ENCODE data around the gene FAM120B. TPM values are rescaled to one million over a fixed set of nuclear protein-coding genes. Genes with fewer than 3 reads are reported as not detected.

FAM120B gene
- total RNA-seq, 1 experiment from 2014 or later, result 25.2 TPM

- Histone ChIP-seq H3K9me3 (ENCODE audit: control insufficient read depth in 1 of 2, insufficient read depth in 1 of 2, low read depth in 1 of 2, low read length in 2 of 2) (no peaks in the 10 kb centered on the region), H4K20me1 (ENCODE audit: insufficient read depth) (no peaks in the 10 kb centered on the region), H3K4me3 (replicated peaks in 1 of 2; ENCODE audit: low read depth in 1 of 2, low read length in 2 of 2) (no peak overlapping the region), H3K27me3 (ENCODE audit: insufficient read depth, low read length) (peaks cover 4% of the 10 kb centered on the region; the same call in 1 of the 2 replicates), H3K4me1 (ENCODE audit: control insufficient read depth in 1 of 2, insufficient read depth in 2 of 2, low read length in 2 of 2) (peaks cover 4 to 21% of the 10 kb centered on the region in 2 experiments; a peak in 3 of 4 replicates), H3K36me3 (ENCODE audit: control insufficient read depth in 1 of 2, insufficient read depth in 2 of 2, low read length in 2 of 2) (no peaks in the 10 kb centered on the region), H3K9ac (ENCODE audit: low read length) (no peak overlapping the region), H2AFZ (ENCODE audit: low read depth, low read length, poor library complexity, severe bottlenecking) (no peak overlapping the region), H3K4me2 (ENCODE audit: low read length) (no peak overlapping the region), H3K79me2 (ENCODE audit: insufficient read depth, low read length) (no peaks in the 10 kb centered on the region), H3K27ac (ENCODE audit: low read depth, low read length) (no peak overlapping the region), H3K9me2 (ENCODE audit: insufficient read depth) (no peaks in the 10 kb centered on the region)
- no peak for TF ChIP-seq RAD21 (IDR thresholded peaks at IDR 0.05; ENCODE audit: low read depth)
- TF ChIP-seq YY1 (IDR thresholded peaks at IDR 0.05; ENCODE audit: extremely low read depth, insufficient replicate concordance, low read depth, low read length), result no peak
- TF ChIP-seq EZH2 (IDR thresholded peaks at IDR 0.05), result no peak
- TF ChIP-seq EGR1 (IDR thresholded peaks at IDR 0.05; ENCODE audit: low read depth), result no peak
- TF ChIP-seq JUND (IDR thresholded peaks at IDR 0.05), result no peak
- TF ChIP-seq POLR2A (IDR thresholded peaks at IDR 0.05; ENCODE audit: borderline replicate concordance, extremely low read depth, insufficient read depth, insufficient read length), result no peak
- TF ChIP-seq ZNF274 (IDR thresholded peaks at IDR 0.05; ENCODE audit: low read depth, low read length), result no peak
- TF ChIP-seq POLR2AphosphoS5 (IDR thresholded peaks at IDR 0.05; ENCODE audit: low read depth, low read length), result no peak
- TF ChIP-seq MAX (IDR thresholded peaks at IDR 0.05), result no peak
- TF ChIP-seq ELF1 (IDR thresholded peaks at IDR 0.05; ENCODE audit: borderline replicate concordance, low read depth), result no peak
- TF ChIP-seq SIN3A (IDR thresholded peaks at IDR 0.05; ENCODE audit: low read depth), result no peak
- no peak for TF ChIP-seq CBX3 (IDR thresholded peaks at IDR 0.05; ENCODE audit: low read depth)
- TF ChIP-seq SRF (IDR thresholded peaks at IDR 0.05; ENCODE audit: low read depth), result no peak
- ChIA-PET POLR2A (interaction anchor here (0.8 kb wide), 1 partner anchor 9 kb away, joined by 3 read pairs; no protein-coding TSS in a partner anchor), CTCF (interaction anchor here (0.7 to 2.5 kb wide), 3 partner anchors 244 to 504 kb away, joined by 3 to 14 read pairs (median 4); no protein-coding TSS in a partner anchor), RAD21 (ENCODE audit: low non-redundant PET in 1 of 2, low total read pairs in 2 of 2, uncharacterized antibody in 2 of 2, unreplicated experiment in 2 of 2) (interaction anchor here in 1 of 2 experiments (0.7 kb wide), 1 partner anchor 342 kb away, joined by 5 read pairs; no protein-coding TSS in a partner anchor)
- no peak for ATAC-seq
- intact Hi-C loops (cut with micrococcal nuclease), result loop anchor here (2.0 to 10.0 kb wide), 3 partner anchors 231 to 461 kb away; no protein-coding TSS in a partner anchor
- DNase-seq (ENCODE audit: low read depth, low spot score), result no peak
- BruUV-seq (replicated peaks), result no TSS peak
Measured at GRCh38 chr6:170293341-170294231, 13.0 kb upstream of the FAM120B start.

Data from HCT116 (cell line).